Measurements from ENCODE around the gene SIPA1L3. TPM values are rescaled to one million over a fixed set of nuclear protein-coding genes. Genes with fewer than 3 reads are reported as not detected.

Gene SIPA1L3
- total RNA-seq, 2 donors from 2014 or later = 19.5 to 21.4 TPM

DNA sequence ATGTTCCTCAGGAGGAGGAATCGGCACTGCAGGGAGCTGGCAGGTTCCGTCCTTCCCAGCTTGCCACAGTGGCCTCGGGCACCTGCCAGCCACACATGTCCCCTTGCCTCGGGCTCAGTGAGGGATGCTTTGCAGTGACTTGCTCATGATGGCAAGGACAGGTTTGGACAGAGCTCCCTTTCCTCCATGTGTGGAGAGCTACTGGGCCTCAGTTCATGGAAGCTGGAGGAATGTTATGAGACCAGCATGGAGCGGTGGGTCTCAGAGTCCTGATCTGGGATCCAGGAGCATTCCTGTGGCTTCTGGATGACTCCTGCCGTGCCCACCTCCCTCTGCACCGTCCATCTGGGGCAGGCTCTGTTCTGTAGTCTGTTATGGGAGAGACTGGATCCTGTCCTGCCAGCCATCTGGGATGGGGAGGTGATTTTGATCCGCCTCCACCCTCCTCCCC lies 59.2 kb downstream of the SIPA1L3 start:
- Mint-ChIP-seq H3K27ac (no peak overlapping the region), H3K27me3 (no peaks in the 10 kb centered on the region), H3K4me1 (peaks cover 4% of the 10 kb centered on the region), H3K4me3 (no peak overlapping the region), H3K9me3 (peaks cover 6% of the 10 kb centered on the region), H3K36me3 (ENCODE audit: low read depth) (peaks cover 3% of the 10 kb centered on the region)
- no peak for ATAC-seq (replicated peaks)

GRCh38 chr19:37966662-37967231 lies 59.7 kb downstream of the SIPA1L3 start:
- no peak for ATAC-seq (replicated peaks)
- Mint-ChIP-seq H3K36me3 (ENCODE audit: low read depth) (peaks cover 6% of the 10 kb centered on the region), H3K27ac (no peak overlapping the region), H3K4me3 (no peak overlapping the region), H3K4me1 (peaks cover 4% of the 10 kb centered on the region), H3K27me3 (no peaks in the 10 kb centered on the region), H3K9me3 (peaks cover 5% of the 10 kb centered on the region)

- no peaks in the 10 kb centered on the region for H3K4me1 Mint-ChIP-seq
These were observed 62.7 kb downstream of the SIPA1L3 start for GRCh38 chr19:37969695-37970094.

DNA sequence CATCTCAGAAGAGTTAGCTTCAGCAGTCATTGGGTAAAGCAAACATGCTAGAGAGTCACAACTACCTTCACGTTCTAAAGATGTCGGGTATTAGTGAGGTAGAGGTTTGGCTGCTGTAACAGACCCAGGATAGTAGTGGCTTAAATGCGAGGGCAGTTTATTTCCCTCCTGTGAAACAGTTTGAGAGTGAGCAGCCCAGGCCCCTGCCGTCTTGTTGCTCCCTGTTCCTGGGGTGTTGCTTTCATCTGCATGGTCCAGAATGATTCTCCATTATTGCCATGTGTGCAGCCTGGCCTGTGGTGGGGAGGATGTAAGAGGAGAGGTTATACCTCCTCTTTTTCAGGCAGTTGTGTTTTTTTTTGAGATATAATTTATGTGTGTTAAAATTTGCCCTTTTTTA lies 63.7 kb downstream of the SIPA1L3 start:
- no peak overlapping the region for H3K27ac Mint-ChIP-seq

More at GRCh38 chr19:37969695-37970094, 62.7 kb downstream of the SIPA1L3 start:
- Mint-ChIP-seq H3K27me3 (no peaks in the 10 kb centered on the region), H3K27ac (no peak overlapping the region), H3K9me3 (peaks cover 11% of the 10 kb centered on the region), H3K36me3 (ENCODE audit: low read depth) (peaks cover 6% of the 10 kb centered on the region), H3K4me3 (no peak overlapping the region)
- ATAC-seq (replicated peaks) = no peak

DNA sequence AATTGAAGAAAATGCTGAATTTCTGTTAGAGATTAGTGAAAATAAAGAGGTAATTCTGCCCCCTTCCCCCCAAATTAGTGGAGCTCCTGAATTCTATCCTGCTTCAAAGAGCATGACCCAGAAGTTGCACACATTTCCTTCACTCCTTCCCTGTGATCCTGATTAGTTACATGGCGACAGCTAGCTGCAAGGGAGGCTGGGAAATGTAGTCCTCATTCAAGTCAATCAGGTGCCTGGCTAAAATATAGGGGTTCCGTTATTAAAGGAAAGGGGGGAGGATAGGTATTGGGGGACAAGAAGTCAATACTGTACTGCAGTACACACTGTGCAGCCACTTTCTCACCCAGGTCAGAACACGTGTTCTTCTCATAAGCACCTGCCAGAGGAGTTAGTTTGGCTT lies 65.8 kb downstream of the SIPA1L3 start:
- ATAC-seq (replicated peaks) = no peak
- Mint-ChIP-seq H3K27ac (no peak overlapping the region), H3K36me3 (ENCODE audit: low read depth) (peaks cover 6% of the 10 kb centered on the region), H3K4me3 (no peak overlapping the region), H3K4me1 (no peaks in the 10 kb centered on the region), H3K27me3 (no peaks in the 10 kb centered on the region), H3K9me3 (peaks cover 11% of the 10 kb centered on the region)

More for the DNA sequence above, 63.7 kb downstream of the SIPA1L3 start:
- peaks cover 6% of the 10 kb centered on the region for H3K36me3 Mint-ChIP-seq (ENCODE audit: low read depth)
- H3K4me3 Mint-ChIP-seq = no peak overlapping the region
- no peaks in the 10 kb centered on the region for H3K27me3 Mint-ChIP-seq
- H3K9me3 Mint-ChIP-seq = peaks cover 11% of the 10 kb centered on the region
- no peaks in the 10 kb centered on the region for H3K4me1 Mint-ChIP-seq
- ATAC-seq (replicated peaks) = no peak

DNA sequence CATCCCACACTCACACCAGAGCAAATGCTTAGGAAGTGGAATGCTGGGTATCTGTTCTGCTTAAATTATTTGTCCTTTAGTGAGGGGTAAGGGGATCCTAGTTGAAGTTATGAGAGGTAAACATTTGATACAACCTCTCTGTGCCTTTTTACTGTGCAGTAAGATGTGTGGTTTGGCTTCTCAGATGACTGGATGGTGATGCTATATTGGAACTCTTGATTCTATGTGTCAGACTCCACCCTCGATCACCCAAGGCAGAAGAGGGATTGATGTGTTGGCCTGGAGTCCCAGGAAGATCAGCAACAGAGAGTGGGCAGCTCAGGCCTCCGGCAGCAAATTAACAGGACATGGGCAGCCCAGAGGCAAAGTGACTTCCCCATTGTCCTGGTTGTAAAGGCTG lies 66.7 kb downstream of the SIPA1L3 start:
- H3K4me1 Mint-ChIP-seq = no peaks in the 10 kb centered on the region
- peak; percentile 51 for ATAC-seq (replicated peaks)
- H3K27me3 Mint-ChIP-seq = no peaks in the 10 kb centered on the region
- peaks cover 6% of the 10 kb centered on the region for H3K36me3 Mint-ChIP-seq (ENCODE audit: low read depth)
- peaks cover 11% of the 10 kb centered on the region for H3K9me3 Mint-ChIP-seq
- no peak overlapping the region for H3K27ac Mint-ChIP-seq
- no peak overlapping the region for H3K4me3 Mint-ChIP-seq

GRCh38 chr19:37975071-37975470 lies 68.1 kb downstream of the SIPA1L3 start:
- Mint-ChIP-seq H3K36me3 (ENCODE audit: low read depth) (peaks cover 6% of the 10 kb centered on the region), H3K27ac (no peak overlapping the region), H3K9me3 (peaks cover 11% of the 10 kb centered on the region), H3K4me3 (no peak overlapping the region), H3K4me1 (peaks cover under 1% of the 10 kb centered on the region), H3K27me3 (no peaks in the 10 kb centered on the region)
- ATAC-seq (replicated peaks) = no peak

DNA sequence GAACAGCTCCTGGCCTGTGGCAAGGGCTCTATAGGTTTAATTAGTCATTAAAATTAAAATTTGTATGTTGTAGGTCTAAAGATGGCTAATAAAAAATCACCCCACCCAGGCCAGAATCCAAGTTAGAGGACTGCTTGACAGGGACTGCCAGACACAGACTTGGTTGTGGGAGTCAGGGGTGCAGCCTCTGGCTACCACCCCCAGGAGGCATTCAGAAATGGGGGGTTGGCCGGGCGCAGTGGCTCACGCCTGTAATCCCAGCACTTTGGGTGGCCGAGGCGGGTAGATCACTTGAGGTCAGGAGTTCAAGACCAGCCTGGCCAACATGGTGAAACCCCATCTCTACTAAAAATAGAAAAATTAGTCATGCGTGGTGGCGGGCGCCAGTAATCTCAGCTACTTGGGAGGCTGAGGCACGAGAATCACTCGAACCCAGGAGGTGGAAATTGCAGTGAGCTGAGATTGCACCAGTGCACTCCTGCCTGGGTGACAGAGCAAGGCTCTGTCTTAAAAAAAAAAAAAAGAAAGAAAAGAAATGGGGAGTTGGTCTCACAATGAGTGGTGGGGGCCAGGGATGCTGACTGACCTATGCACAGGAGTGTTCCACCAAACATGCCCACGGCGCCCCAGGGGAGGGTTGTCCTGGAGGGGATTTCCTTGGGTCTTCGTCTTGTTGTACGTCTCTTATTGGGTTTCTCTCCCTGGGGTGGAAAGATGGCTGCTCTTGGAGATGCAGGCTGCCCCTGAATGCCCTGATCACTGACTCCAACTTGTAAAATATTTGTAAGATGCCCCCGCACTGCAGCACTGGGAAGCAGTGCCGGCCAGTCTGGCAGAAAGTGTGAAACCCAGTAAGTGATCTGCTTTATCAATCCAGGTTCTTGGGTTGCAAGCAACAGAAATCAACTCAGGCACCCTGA lies 68.8 kb downstream of the SIPA1L3 start:
- peaks cover 11% of the 10 kb centered on the region for H3K9me3 Mint-ChIP-seq
- no peaks in the 10 kb centered on the region for H3K27me3 Mint-ChIP-seq
- H3K36me3 Mint-ChIP-seq (ENCODE audit: low read depth) = peaks cover 6% of the 10 kb centered on the region
- no peak overlapping the region for H3K27ac Mint-ChIP-seq
- no peak overlapping the region for H3K4me3 Mint-ChIP-seq
- H3K4me1 Mint-ChIP-seq = peaks cover 3% of the 10 kb centered on the region
- no peak for ATAC-seq (replicated peaks)

DNA sequence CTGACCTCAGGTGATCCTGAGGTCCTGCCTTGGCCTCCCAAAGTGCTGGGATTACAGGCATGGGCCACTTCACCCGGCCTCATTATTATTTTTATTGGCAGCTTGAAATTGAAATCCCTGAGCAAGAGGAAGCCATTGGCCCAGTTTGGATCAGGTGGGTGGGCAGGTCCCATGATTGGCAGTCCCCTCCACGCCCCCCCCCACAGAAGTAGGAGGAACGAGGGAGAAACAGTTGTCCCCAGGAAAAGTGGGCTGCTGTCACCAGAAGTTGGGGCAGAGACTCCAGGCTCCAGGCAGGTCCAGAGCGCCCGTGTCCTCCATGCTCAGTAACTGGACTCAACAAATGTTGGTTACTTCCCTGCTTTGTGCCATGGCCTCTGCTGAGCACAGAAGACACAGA lies 70.4 kb downstream of the SIPA1L3 start:
- ATAC-seq (replicated peaks) = no peak
- peaks cover 3% of the 10 kb centered on the region for H3K4me1 Mint-ChIP-seq
- H3K27ac Mint-ChIP-seq = no peak overlapping the region
- H3K9me3 Mint-ChIP-seq = no peaks in the 10 kb centered on the region
- no peak overlapping the region for H3K4me3 Mint-ChIP-seq
- no peaks in the 10 kb centered on the region for H3K27me3 Mint-ChIP-seq
- no peaks in the 10 kb centered on the region for H3K36me3 Mint-ChIP-seq (ENCODE audit: low read depth)

DNA sequence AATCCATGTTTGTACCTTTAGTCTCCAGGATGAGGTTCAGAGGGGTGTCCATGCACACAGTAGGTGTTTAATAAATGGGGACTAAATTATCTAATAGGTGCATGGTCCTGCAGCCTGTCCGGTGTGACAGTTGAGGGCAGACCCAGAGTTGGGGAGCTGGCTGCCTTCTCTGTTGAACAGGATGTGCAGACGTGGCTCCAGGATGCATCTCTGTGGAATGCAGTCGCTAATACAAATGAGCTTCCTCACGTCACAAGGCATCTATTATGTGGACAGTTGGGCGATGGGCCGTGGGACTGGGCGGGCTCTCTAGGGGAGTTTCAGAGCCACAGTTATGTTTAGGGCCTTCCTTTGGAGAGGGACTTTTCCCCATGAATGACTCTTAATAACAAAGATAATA lies 71.0 kb downstream of the SIPA1L3 start:
- no peak overlapping the region for H3K27ac Mint-ChIP-seq
- no peaks in the 10 kb centered on the region for H3K27me3 Mint-ChIP-seq
- H3K9me3 Mint-ChIP-seq = no peaks in the 10 kb centered on the region
- ATAC-seq (replicated peaks) = no peak
- H3K36me3 Mint-ChIP-seq (ENCODE audit: low read depth) = no peaks in the 10 kb centered on the region
- peaks cover 3% of the 10 kb centered on the region for H3K4me1 Mint-ChIP-seq
- no peak overlapping the region for H3K4me3 Mint-ChIP-seq

DNA sequence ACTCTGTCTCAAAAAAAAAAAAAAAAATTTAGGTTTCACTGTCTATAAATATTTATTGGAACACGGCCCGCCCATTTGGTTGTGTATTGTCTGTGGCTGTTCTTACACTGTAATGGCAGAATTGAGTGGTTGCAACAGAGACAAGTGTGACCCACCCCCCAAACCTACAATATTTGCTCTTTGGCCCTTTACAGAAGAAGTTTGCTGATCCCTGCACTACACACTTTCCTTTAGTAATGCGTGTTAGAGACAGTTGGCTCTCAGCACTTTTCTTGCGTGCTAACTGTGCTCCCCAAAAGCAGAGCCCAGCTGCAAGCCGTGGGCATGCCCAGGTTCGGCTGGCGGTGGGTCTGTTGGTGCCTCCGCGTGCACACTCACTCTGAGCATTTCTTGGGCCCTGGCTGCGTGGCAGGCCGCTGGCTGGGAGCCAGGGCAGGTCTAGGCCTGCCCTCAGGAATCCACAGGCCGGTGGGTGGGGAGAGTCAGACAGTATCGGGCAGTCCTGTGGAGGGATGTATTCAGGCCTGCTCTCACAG lies 72.6 kb downstream of the SIPA1L3 start:
- no peak overlapping the region for H3K27ac Mint-ChIP-seq
- H3K9me3 Mint-ChIP-seq = no peaks in the 10 kb centered on the region
- H3K4me3 Mint-ChIP-seq = no peak overlapping the region
- H3K27me3 Mint-ChIP-seq = no peaks in the 10 kb centered on the region
- H3K4me1 Mint-ChIP-seq = peaks cover 3% of the 10 kb centered on the region
- no peak for ATAC-seq (replicated peaks)
- no peaks in the 10 kb centered on the region for H3K36me3 Mint-ChIP-seq (ENCODE audit: low read depth)

- H3K4me3 Mint-ChIP-seq = no peak overlapping the region
- H3K4me1 Mint-ChIP-seq = peaks cover 3% of the 10 kb centered on the region
- no peaks in the 10 kb centered on the region for H3K27me3 Mint-ChIP-seq
- no peak overlapping the region for H3K27ac Mint-ChIP-seq
- H3K9me3 Mint-ChIP-seq = no peaks in the 10 kb centered on the region
- no peak for ATAC-seq (replicated peaks)
- H3K36me3 Mint-ChIP-seq (ENCODE audit: low read depth) = no peaks in the 10 kb centered on the region
These were observed 73.6 kb downstream of the SIPA1L3 start for GRCh38 chr19:37980419-37981170.

DNA sequence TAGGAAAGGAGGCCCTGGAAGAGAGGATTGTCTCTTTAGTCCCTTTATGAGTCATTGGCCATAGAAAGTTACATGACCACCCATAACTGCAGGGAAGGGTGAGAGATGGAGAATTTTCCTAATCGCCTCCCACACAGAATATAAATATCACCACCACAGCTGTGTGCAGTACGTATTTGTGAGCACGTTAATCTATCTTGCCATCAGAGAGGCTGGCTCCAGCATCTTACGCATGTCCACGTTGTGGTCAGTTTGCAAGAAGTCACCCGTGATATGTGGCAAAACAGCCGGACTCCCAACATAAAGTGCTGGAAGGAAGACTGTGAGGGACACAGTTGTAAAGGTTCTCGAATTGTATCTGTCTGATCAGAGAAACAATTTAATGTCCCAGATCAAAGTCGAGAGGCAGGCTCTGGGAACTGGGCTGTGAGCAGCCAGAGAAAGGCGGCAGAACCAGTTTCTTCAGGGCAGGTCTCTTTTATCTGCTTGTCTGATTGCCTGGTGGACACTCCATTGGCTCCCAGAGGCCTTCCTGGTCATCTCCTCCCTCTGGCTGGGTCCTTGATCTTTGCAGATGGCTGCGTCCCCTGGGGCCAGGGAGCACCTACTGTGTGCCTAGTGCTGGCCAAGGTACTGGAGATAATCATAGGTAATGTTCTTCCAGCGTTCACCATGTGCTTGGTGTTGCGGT lies 74.9 kb downstream of the SIPA1L3 start:
- no peak for ATAC-seq (replicated peaks)
- no peak overlapping the region for H3K4me3 Mint-ChIP-seq
- H3K36me3 Mint-ChIP-seq (ENCODE audit: low read depth) = no peaks in the 10 kb centered on the region
- no peaks in the 10 kb centered on the region for H3K9me3 Mint-ChIP-seq
- H3K27me3 Mint-ChIP-seq = no peaks in the 10 kb centered on the region
- H3K4me1 Mint-ChIP-seq = peaks cover 3% of the 10 kb centered on the region
- H3K27ac Mint-ChIP-seq = no peak overlapping the region

DNA sequence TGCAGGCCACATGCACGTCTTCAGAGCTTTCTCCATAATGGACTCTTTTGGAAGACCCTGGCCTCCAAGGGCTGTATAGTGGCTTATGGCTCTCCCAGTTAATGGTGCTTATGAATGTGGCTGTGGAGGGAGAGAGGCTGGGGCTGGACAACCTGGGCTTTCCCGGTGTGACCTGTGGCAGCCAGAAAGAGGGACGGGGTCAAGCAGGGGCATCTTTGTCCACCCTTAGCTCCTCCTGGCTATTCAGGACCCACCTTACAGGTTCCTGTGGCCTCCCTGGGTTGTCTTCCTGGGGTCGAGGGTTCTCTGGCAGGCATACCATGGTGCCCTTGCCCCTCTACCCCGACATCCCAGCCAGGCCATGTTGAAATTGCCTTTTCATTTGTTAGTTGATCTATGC lies 75.6 kb downstream of the SIPA1L3 start:
- ATAC-seq (replicated peaks) = no peak
- Mint-ChIP-seq H3K27ac (no peak overlapping the region), H3K9me3 (no peaks in the 10 kb centered on the region), H3K36me3 (ENCODE audit: low read depth) (no peaks in the 10 kb centered on the region), H3K4me3 (no peak overlapping the region), H3K4me1 (peaks cover 3% of the 10 kb centered on the region), H3K27me3 (no peaks in the 10 kb centered on the region)

Measured in activated T-helper 17 cell treated with anti-CD3 and anti-CD28 coated beads, Interleukin-2, amount 50 U/mL, for 72 hours (primary cell).